Stimulated activated CD4-positive, alpha-beta T cell treated with anti-CD3 and anti-CD28 coated beads, Interleukin-4, amount 100 ng/mL, for 4 hours (primary cell): Measurements from ENCODE around the gene NAPA.
A peak's percentile ranks its signal among the peaks of the same experiment; 100 is the strongest.

Experiments
- DNase-seq, 2 experiments: peaks; one replicate each; pipeline ENCODE4 v3.0.0-alpha.2; 2020

The NAPA gene

GRCh38 chr19:47483800-47484690, 30.8 kb downstream of the NAPA start, which contains the start of gene KPTN:
TSS of gene KPTN (minus strand) at chr19:47484219. CDS start at chr19:47484160, 59 bp downstream.
- peak; percentile 86 to 88 for DNase-seq

- no peak for DNase-seq
Measured at GRCh38 chr19:47483200-47483599, 31.7 kb downstream of the NAPA start.

GRCh38 chr19:47481460-47482052, 33.3 kb downstream of the NAPA start:
- DNase-seq = no peak

- no peak for DNase-seq
Measured at GRCh38 chr19:47480658-47481057, 34.2 kb downstream of the NAPA start.

GRCh38 chr19:47479701-47480503, 35.0 kb downstream of the NAPA start:
- no peak for DNase-seq

- no peak for DNase-seq
Measured at GRCh38 chr19:47476438-47476972, 38.4 kb downstream of the NAPA start.

- DNase-seq = no peak
Measured at GRCh38 chr19:47475465-47475864, 39.4 kb downstream of the NAPA start.

- DNase-seq = no peak
Measured at GRCh38 chr19:47473336-47473735, 41.5 kb downstream of the NAPA start.

- peak; percentile 49 to 67 for DNase-seq
Measured at GRCh38 chr19:47471733-47472457, 43.0 kb downstream of the NAPA start, which contains the start of gene SLC8A2. TSS of gene SLC8A2 (minus strand) at chr19:47471893. CDS start at chr19:47466403, 5,490 bp downstream.

- DNase-seq = no peak
Measured at GRCh38 chr19:47471381-47471732, 43.5 kb downstream of the NAPA start.

- no peak for DNase-seq
Measured at GRCh38 chr19:47470447-47471195, 44.2 kb downstream of the NAPA start.

GRCh38 chr19:47469719-47470118, 45.1 kb downstream of the NAPA start:
- no peak for DNase-seq

GRCh38 chr19:47469363-47469700, 45.5 kb downstream of the NAPA start:
- DNase-seq = no peak

GRCh38 chr19:47467914-47468313, 46.9 kb downstream of the NAPA start:
- DNase-seq = no peak

GRCh38 chr19:47465957-47466356, 48.9 kb downstream of the NAPA start:
- DNase-seq = no peak

GRCh38 chr19:47464675-47465419, 50.0 kb downstream of the NAPA start:
- DNase-seq = no peak

GRCh38 chr19:47461876-47462275, 53.0 kb downstream of the NAPA start:
- DNase-seq = no peak

GRCh38 chr19:47459477-47459876, 55.4 kb downstream of the NAPA start:
- DNase-seq = no peak

GRCh38 chr19:47458672-47459071, 56.2 kb downstream of the NAPA start:
- DNase-seq = no peak

- no peak for DNase-seq
Measured at GRCh38 chr19:47456721-47457474, 58.0 kb downstream of the NAPA start.
